ENCODE measurements around the gene PABPN1. TPM values are rescaled to one million over a fixed set of nuclear protein-coding genes. Genes with fewer than 3 reads are reported as not detected.

Gene PABPN1
- total and polyA plus RNA-seq, 2 of the 13 experiments (the other 11 are each of a cell fraction or from before 2014, with no cell fraction given), result 233 to 524 TPM

GRCh38 chr14:23306412-23307145 is 14.7 kb upstream of the PABPN1 start, which contains the start of gene BCL2L2 (continued):
- peak; percentile 89 for TF ChIP-seq ZNF317 (CRISPR knock-in tag; IDR thresholded peaks at IDR 0.05)
- no peak for TF ChIP-seq NFIB (CRISPR knock-in tag; IDR thresholded peaks at IDR 0.05; ENCODE audit: borderline replicate concordance)
- peak; percentile 69 for TF ChIP-seq ETV5 (CRISPR knock-in tag; IDR thresholded peaks at IDR 0.05; ENCODE audit: borderline replicate concordance)
- TF ChIP-seq ZNF260 (CRISPR knock-in tag; IDR thresholded peaks at IDR 0.05; ENCODE audit: borderline replicate concordance, low read depth), result 0 out of 2 replicates have a peak, but pooled peaks have one; percentile 32
- no peak for TF ChIP-seq ZC3H13 (CRISPR knock-in tag; IDR thresholded peaks at IDR 0.05)
- TF ChIP-seq CENPBD1 (CRISPR knock-in tag; IDR thresholded peaks at IDR 0.05; ENCODE audit: borderline replicate concordance, low read depth), result no peak
- TF ChIP-seq ETS1 (CRISPR knock-in tag; IDR thresholded peaks at IDR 0.05), result no peak; the same call in 1 of the 2 replicates
- TF ChIP-seq BCL3 (CRISPR knock-in tag; IDR thresholded peaks at IDR 0.05), result peak; percentile 99
- no peak for TF ChIP-seq RAD51 (IDR thresholded peaks at IDR 0.05; ENCODE audit: borderline replicate concordance)
- no peak for TF ChIP-seq MYPOP (CRISPR knock-in tag; IDR thresholded peaks at IDR 0.05)
- TF ChIP-seq ZBTB49 (CRISPR knock-in tag; IDR thresholded peaks at IDR 0.05; ENCODE audit: borderline replicate concordance), result 0 out of 2 replicates have a peak, but pooled peaks have one; percentile 42
- TF ChIP-seq XRCC5 (optimal IDR thresholded peaks at IDR 0.05; ENCODE audit: low read length), result peak; percentile 98
- TF ChIP-seq TBL1XR1 (IDR thresholded peaks at IDR 0.05; ENCODE audit: borderline replicate concordance, low read length, partially characterized antibody), result peak; percentile 64
- TF ChIP-seq ZNF773 (CRISPR knock-in tag; IDR thresholded peaks at IDR 0.05; ENCODE audit: borderline replicate concordance), result no peak
- peak; percentile 84; the same call in 1 of the 2 replicates for TF ChIP-seq ZNF766 (CRISPR knock-in tag; IDR thresholded peaks at IDR 0.05; ENCODE audit: borderline replicate concordance)
- peak; percentile 91 for TF ChIP-seq GABPB1 (CRISPR knock-in tag; IDR thresholded peaks at IDR 0.05)
- no peak for TF ChIP-seq NFE2L1 (CRISPR knock-in tag; IDR thresholded peaks at IDR 0.05; ENCODE audit: borderline replicate concordance)
- TF ChIP-seq ZNF788 (CRISPR knock-in tag; IDR thresholded peaks at IDR 0.05; ENCODE audit: borderline replicate concordance), result peak; percentile 99
- peak; percentile 78 for TF ChIP-seq ZNF709 (CRISPR knock-in tag; IDR thresholded peaks at IDR 0.05)
- peak; percentile 66 for TF ChIP-seq BRD4 (CRISPR knock-in tag; IDR thresholded peaks at IDR 0.05)
- TF ChIP-seq SRF (IDR thresholded peaks at IDR 0.05; ENCODE audit: low read depth, low read length), result peak; percentile 88
- TF ChIP-seq ZKSCAN1 (IDR thresholded peaks at IDR 0.05; ENCODE audit: low read length), result peak; percentile 79
- peak; percentile 86 for TF ChIP-seq ZFP36L1 (CRISPR knock-in tag; IDR thresholded peaks at IDR 0.05)
- no peak for TF ChIP-seq HDAC1 (CRISPR knock-in tag; IDR thresholded peaks at IDR 0.05)
